Endothelial cell of umbilical vein (primary cell): ENCODE results near the gene GPR22. TPM values are rescaled to one million over a fixed set of nuclear protein-coding genes. Genes with fewer than 3 reads are reported as not detected.

Experiments used
- BruUV-seq: library from RNA; stranded (reverse); fragments of 400-500 nt; replicated peaks from 2 replicates; lab custom pipeline; 2021; lab: Mats Ljungman, UMichigan
- CTCF ChIA-PET: fragments of 300-600, 350-600 bp; sonication (Branson Sonifier 250); formaldehyde crosslinking; loops from one replicate; lab custom pipeline; 2021; ENCODE audit warnings: antibody characterized with exemption, inconsistent platforms; lab: Charles Lee
- POLR2A ChIA-PET: fragments of 300-600, 350-600 bp; sonication (Branson Sonifier 250); formaldehyde crosslinking; loops from one replicate; lab custom pipeline; 2021; ENCODE audit warnings: antibody characterized with exemption, inconsistent platforms; lab: Charles Lee
- DNase-seq: peaks from one replicate; pipeline ENCODE4 v3.0.0-alpha.2; 2011; ENCODE audit warnings: low read depth, low spot score
- FAIRE-seq: peaks from 2 replicates; lab custom pipeline; 2011; peaks lifted over from hg19 to GRCh38; lab: Jason Lieb, UNC
- H2AFZ ChIP-seq: 2 replicates; pipeline ENCODE4 v1.6.0; 2012; ENCODE audit warnings: low read depth, low read length, control low read depth, inconsistent platforms
- H3K27ac ChIP-seq: 2 replicates; pipeline ENCODE4 v1.5.1; 2011; ENCODE audit warnings: low read depth, mild to moderate bottlenecking, control low read depth, low read length, moderate library complexity; ENCODE audit not compliant: insufficient read depth
- H3K27me3 ChIP-seq, 2 experiments: 2 replicates each; pipeline versions ENCODE4 v1.6.0 to v1.6.1; 2011; ENCODE audit warnings: low read length in 2 of 2, mixed read lengths in 1 of 2; ENCODE audit not compliant: control insufficient read depth in 2 of 2, insufficient read depth in 2 of 2
- H3K36me3 ChIP-seq, 2 experiments: 2 replicates in 1 of 2; 3 replicates in 1 of 2; pipeline ENCODE4 v1.5.1; 2011; ENCODE audit warnings: low read length in 2 of 2, mild to moderate bottlenecking in 1 of 2, moderate library complexity in 1 of 2; ENCODE audit not compliant: control insufficient read depth in 2 of 2, insufficient read depth in 2 of 2; ENCODE audit errors: extremely low read depth in 1 of 2
- H3K4me1 ChIP-seq: 3 replicates; pipeline ENCODE4 v1.5.1; 2011; ENCODE audit warnings: mild to moderate bottlenecking, low read length; ENCODE audit not compliant: control insufficient read depth, insufficient read depth; ENCODE audit errors: extremely low read depth
- H3K4me2 ChIP-seq: 2 replicates; pipeline ENCODE4 v1.6.1; 2011; ENCODE audit warnings: low read length, control low read depth, mixed read lengths; ENCODE audit not compliant: insufficient read depth
- H3K4me3 ChIP-seq, 3 experiments: fragments of 200-600 bp in 1 of 3; sonication (generic), shearing (Covaris generic) in 1 of 3; replicated peaks in 1 of 3; 2 replicates each; pipeline ENCODE4 v1.5.1; 2011 to 2016; ENCODE audit warnings: control low read depth in 3 of 3, low read length in 3 of 3, mild to moderate bottlenecking in 2 of 3, inconsistent platforms in 1 of 3, low read depth in 1 of 3, moderate library complexity in 1 of 3; ENCODE audit not compliant: insufficient read depth in 1 of 3
- H3K79me2 ChIP-seq: 2 replicates; pipeline ENCODE4 v1.6.0; 2012; ENCODE audit warnings: low read length, inconsistent platforms; ENCODE audit not compliant: control insufficient read depth, insufficient read depth
- H3K9ac ChIP-seq: replicated peaks from 2 replicates; pipeline ENCODE3; 2011; ENCODE audit warnings: low read length, control low read depth; ENCODE audit not compliant: insufficient read depth; ENCODE audit errors: extremely low read depth
- H3K9me1 ChIP-seq: replicated peaks from 3 replicates; pipeline ENCODE4 v1.6.0; 2011; ENCODE audit warnings: mild to moderate bottlenecking, low read length; ENCODE audit not compliant: control insufficient read depth, insufficient read depth; ENCODE audit errors: extremely low read depth
- H3K9me3 ChIP-seq: replicated peaks from 2 replicates; pipeline ENCODE4 v1.5.1; 2012; ENCODE audit warnings: low read length, inconsistent platforms; ENCODE audit not compliant: control insufficient read depth, insufficient read depth
- H4K20me1 ChIP-seq: replicated peaks from 2 replicates; pipeline ENCODE3; 2011; ENCODE audit warnings: mild to moderate bottlenecking, low read length; ENCODE audit not compliant: control insufficient read depth, insufficient read depth; ENCODE audit errors: extremely low read depth
- EZH2 ChIP-seq: IDR thresholded peaks from 2 replicates; pipeline ENCODE4 v1.6.1; 2012; ENCODE audit warnings: borderline replicate concordance, low read depth, mild to moderate bottlenecking, moderate library complexity, low read length, inconsistent platforms; ENCODE audit not compliant: severe bottlenecking
- FOS ChIP-seq: IDR thresholded peaks from 2 replicates; pipeline ENCODE4 v1.6.1; 2011; ENCODE audit warnings: mild to moderate bottlenecking, low read length, moderate library complexity, borderline replicate concordance; ENCODE audit not compliant: insufficient read depth
- GATA2 ChIP-seq: IDR thresholded peaks from 2 replicates; pipeline ENCODE4 v1.7.0; 2011; ENCODE audit warnings: low read depth, mild to moderate bottlenecking, moderate library complexity, mixed read lengths, low read length; ENCODE audit not compliant: insufficient read length, insufficient read depth
- JUN ChIP-seq: IDR thresholded peaks from 2 replicates; pipeline ENCODE4 v1.6.1; 2011; ENCODE audit warnings: borderline replicate concordance, low read depth; ENCODE audit not compliant: insufficient read length, insufficient read depth
- MAX ChIP-seq: IDR thresholded peaks from 2 replicates; pipeline ENCODE4 v1.6.1; 2011; ENCODE audit not compliant: insufficient read depth, insufficient read length
- MYC ChIP-seq: IDR thresholded peaks from one replicate; pipeline ENCODE4 v1.6.1; 2011; ENCODE audit warnings: mild to moderate bottlenecking, low read depth, low read length
- POLR2A ChIP-seq: IDR thresholded peaks from 2 replicates; pipeline ENCODE4 v1.6.1; 2012; ENCODE audit warnings: low read depth, mild to moderate bottlenecking, control low read depth, low read length
- POLR2AphosphoS5 ChIP-seq: IDR thresholded peaks from 2 replicates; pipeline ENCODE4 v1.6.1; 2012; ENCODE audit warnings: low read depth, mild to moderate bottlenecking, control low read depth, low read length, moderate library complexity; ENCODE audit not compliant: insufficient read depth
- dilution Hi-C: fragments of 300-500 bp; cut with MboI; formaldehyde crosslinking; loops from one replicate; pipeline ENCODE4 v1.15.0; 2019; ENCODE audit warnings: low sequenced_read_pairs; ENCODE audit not compliant: extremely low pct_ligation_motif_present
- intact Hi-C: fragments of 100-400 bp; cut with micrococcal nuclease; formaldehyde crosslinking; loops from one replicate; pipeline ENCODE4 v1.10.0; 2022
- polyA plus RNA-seq, 4 experiments: library from polyadenylated mRNA; depleted of rRNA in 3 of 4; stranded (reverse) in 3 of 4; unstranded in 1 of 4; fragments of >200 nt; gene quantifications; 2 replicates each; pipeline versions ENCODE4 v1.2.1 to v1.2.3, GENCODE V29; 2011 to 2012; ENCODE audit warnings: missing spikeins in 1 of 4
- total RNA-seq: library from RNA; stranded (reverse); gene quantifications from 2 replicates; pipeline ENCODE4 v1.2.3, GENCODE V29; 2021
- TF ChIP-seq, protein P1 (sequence below), 2 donors: IDR thresholded peaks; 1 replicate in 1 of 2; 2 replicates in 1 of 2; pipeline ENCODE4 v1.5.1; 2011; ENCODE audit warnings: low read length in 2 of 2, mild to moderate bottlenecking in 2 of 2, moderate library complexity in 2 of 2, control low read depth in 1 of 2, inconsistent platforms in 1 of 2, low read depth in 1 of 2; ENCODE audit not compliant: insufficient read depth in 1 of 2; ENCODE audit errors: extremely low read depth in 1 of 2

Gene GPR22
- total and polyA plus RNA-seq, 2 donors (not counting 3 experiments of a cell fraction or from before 2014, with no cell fraction given) = not detected

DNA sequence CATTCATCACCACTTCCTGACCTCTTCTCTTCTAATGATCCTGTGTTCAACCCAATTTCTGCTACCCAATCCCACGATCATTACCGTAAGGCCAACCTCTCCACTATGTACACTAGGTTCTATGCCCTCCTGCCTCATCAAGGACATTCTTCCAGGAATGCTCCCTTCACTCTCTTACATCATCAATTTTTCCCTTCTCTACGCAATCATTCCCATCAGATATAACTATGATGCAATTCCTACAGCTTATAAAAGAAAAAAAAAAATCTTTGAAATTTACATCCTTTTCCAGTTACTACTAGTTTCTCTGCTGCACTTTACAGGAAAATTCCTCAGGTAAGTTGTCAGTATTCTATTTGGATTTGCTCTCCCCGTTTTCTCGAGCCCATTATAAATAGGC, 30.8 kb upstream of the GPR22 start:
- Histone ChIP-seq H2AFZ (no peak overlapping the region), H3K79me2 (no peaks in the 10 kb centered on the region), H3K9me3 (no peaks in the 10 kb centered on the region), H3K36me3 (no peaks in the 10 kb centered on the region), H4K20me1 (no peaks in the 10 kb centered on the region), H3K27ac (no peak overlapping the region), H3K4me1 (no peaks in the 10 kb centered on the region), H3K27me3 (no peaks in the 10 kb centered on the region), H3K4me2 (no peak overlapping the region), H3K9me1 (no peaks in the 10 kb centered on the region), H3K4me3 (no peak overlapping the region), H3K9ac (no peak overlapping the region)
- ChIA-PET CTCF (no interaction called here), POLR2A (no interaction called here)
- TF ChIP-seq, protein P1, sequence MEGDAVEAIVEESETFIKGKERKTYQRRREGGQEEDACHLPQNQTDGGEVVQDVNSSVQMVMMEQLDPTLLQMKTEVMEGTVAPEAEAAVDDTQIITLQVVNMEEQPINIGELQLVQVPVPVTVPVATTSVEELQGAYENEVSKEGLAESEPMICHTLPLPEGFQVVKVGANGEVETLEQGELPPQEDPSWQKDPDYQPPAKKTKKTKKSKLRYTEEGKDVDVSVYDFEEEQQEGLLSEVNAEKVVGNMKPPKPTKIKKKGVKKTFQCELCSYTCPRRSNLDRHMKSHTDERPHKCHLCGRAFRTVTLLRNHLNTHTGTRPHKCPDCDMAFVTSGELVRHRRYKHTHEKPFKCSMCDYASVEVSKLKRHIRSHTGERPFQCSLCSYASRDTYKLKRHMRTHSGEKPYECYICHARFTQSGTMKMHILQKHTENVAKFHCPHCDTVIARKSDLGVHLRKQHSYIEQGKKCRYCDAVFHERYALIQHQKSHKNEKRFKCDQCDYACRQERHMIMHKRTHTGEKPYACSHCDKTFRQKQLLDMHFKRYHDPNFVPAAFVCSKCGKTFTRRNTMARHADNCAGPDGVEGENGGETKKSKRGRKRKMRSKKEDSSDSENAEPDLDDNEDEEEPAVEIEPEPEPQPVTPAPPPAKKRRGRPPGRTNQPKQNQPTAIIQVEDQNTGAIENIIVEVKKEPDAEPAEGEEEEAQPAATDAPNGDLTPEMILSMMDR (IDR thresholded peaks at IDR 0.05; ENCODE audit: extremely low read depth in 1 of 2, insufficient read depth in 1 of 2, low read depth in 1 of 2, low read length in 2 of 2) = no peak
- TF ChIP-seq POLR2AphosphoS5 = no peak
- TF ChIP-seq MYC = no peak
- no peak for TF ChIP-seq POLR2A
- TF ChIP-seq FOS = no peak
- TF ChIP-seq GATA2 = no peak
- no peak for TF ChIP-seq MAX
- TF ChIP-seq EZH2 = no peak
- no peak for TF ChIP-seq JUN
- FAIRE-seq = no peak
- intact Hi-C loops (no loop called here), dilution Hi-C loops (no loop called here)
- DNase-seq = no peak
- BruUV-seq = no TSS peak
